ENCODE data around the gene KTI12. TPM values are rescaled to one million over a fixed set of nuclear protein-coding genes. Genes with fewer than 3 reads are reported as not detected.
"Not testable (repeated sequence)": the region's sequence is repeated elsewhere in the genome, so short reads cannot be mapped to it uniquely, and the experiment has no call there.

The KTI12 gene
- total RNA-seq, 2 experiments from 2014 or later, result 16.4 to 16.8 TPM

DNA sequence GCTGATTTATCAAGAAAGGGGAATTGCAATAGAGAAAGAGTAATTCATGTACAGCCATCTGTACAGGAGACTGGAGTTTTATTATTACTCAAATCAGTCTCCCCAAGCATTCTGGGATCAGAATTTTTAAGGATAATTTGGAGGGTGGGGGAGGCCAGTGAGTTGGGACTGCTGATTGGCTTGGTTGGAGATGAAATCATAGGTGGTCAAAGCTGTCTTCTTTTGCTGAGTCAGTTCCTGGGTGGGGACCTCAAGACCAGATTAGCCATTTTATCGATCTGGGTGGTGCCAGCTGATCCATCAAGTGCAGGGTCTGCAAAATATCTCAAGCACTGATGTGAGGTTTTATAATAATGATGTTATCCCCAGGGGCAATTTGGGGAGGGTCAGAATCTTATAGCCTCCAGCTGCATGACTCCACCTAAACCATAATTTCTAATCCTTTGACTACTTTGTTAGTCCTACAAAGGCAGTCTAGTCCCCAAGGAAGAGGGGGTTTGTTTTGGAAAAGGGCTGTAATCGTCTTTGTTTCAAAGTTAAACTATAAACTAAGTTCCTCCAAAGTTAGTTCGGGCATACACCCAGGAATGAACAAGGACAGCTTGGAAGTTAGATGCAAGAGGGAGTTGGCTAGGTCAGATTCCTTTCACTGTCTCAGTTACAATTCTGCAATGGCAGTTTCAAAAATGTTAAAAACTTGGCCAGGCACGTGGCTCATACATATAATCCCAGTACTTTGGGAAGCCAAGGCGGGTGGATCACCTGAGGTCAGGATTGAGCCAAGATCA, 26.2 kb downstream of the KTI12 start:
- TF ChIP-seq EZH2phosphoT487 (IDR thresholded peaks at IDR 0.05; ENCODE audit: borderline replicate concordance, low read depth, low read length), result no peak
- TF ChIP-seq, protein P1, sequence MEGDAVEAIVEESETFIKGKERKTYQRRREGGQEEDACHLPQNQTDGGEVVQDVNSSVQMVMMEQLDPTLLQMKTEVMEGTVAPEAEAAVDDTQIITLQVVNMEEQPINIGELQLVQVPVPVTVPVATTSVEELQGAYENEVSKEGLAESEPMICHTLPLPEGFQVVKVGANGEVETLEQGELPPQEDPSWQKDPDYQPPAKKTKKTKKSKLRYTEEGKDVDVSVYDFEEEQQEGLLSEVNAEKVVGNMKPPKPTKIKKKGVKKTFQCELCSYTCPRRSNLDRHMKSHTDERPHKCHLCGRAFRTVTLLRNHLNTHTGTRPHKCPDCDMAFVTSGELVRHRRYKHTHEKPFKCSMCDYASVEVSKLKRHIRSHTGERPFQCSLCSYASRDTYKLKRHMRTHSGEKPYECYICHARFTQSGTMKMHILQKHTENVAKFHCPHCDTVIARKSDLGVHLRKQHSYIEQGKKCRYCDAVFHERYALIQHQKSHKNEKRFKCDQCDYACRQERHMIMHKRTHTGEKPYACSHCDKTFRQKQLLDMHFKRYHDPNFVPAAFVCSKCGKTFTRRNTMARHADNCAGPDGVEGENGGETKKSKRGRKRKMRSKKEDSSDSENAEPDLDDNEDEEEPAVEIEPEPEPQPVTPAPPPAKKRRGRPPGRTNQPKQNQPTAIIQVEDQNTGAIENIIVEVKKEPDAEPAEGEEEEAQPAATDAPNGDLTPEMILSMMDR (conservative IDR thresholded peaks at IDR 0.05; ENCODE audit: low read length), result no peak
- intact Hi-C loops (cut with micrococcal nuclease; ENCODE audit: unreplicated experiment), result no loop called here
- Histone ChIP-seq H3K4me2 (ENCODE audit: low read length) (no peak overlapping the region), H4K20me1 (ENCODE audit: insufficient read depth, low read length) (no peaks in the 10 kb centered on the region), H3K79me2 (ENCODE audit: insufficient read depth, low read depth, low read length) (no peaks in the 10 kb centered on the region), H3K9me2 (ENCODE audit: insufficient read depth, low read length) (no peaks in the 10 kb centered on the region), H2AFZ (ENCODE audit: low read length) (no peak overlapping the region), H3K4me1 (ENCODE audit: insufficient read depth, low read length, poor library complexity, severe bottlenecking) (no peaks in the 10 kb centered on the region), H3K9me3 (ENCODE audit: low read length) (no peaks in the 10 kb centered on the region), H3K4me3 (ENCODE audit: low read depth, low read length, poor library complexity, severe bottlenecking) (no peak overlapping the region), H3K36me3 (ENCODE audit: insufficient read depth, low read length) (no peaks in the 10 kb centered on the region), H3K27ac (ENCODE audit: low read depth, low read length, poor library complexity, severe bottlenecking) (no peak overlapping the region)
- POLR2A ChIA-PET, result no interaction called here
- BruUV-seq (replicated peaks), result no TSS peak
- CTCF ChIA-PET (ENCODE audit: unreplicated experiment), result no interaction called here
- DNase-seq (ENCODE audit: low spot score), result no peak

DNA sequence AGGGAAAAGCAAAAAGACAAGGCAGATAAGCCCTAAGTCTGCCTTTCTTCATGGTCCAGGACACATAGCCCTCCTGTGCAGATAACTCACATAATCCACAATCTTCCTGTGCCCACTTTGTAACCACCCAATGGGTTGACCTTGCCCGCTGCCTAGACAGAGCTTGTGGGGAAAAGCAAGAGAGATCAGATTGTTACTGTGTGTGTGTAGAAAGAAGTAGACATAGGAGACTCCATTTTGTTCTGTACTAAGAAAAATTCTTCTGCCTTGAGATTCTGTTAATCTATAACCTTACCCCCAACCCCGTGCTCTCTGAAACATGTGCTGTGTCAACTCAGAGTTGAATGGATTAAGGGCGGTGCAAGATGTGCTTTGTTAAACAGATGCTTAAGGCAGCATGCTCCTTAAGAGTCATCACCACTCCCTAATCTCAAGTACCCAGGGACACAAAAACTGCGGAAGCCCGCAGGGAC, 27.5 kb downstream of the KTI12 start:
- H3K79me2 ChIP-seq (ENCODE audit: insufficient read depth, low read depth, low read length); H3K4me3 ChIP-seq (ENCODE audit: low read depth, low read length, poor library complexity, severe bottlenecking); CTCF ChIA-PET (ENCODE audit: unreplicated experiment); POLR2A ChIA-PET; intact Hi-C loops (cut with micrococcal nuclease; ENCODE audit: unreplicated experiment); H3K36me3 ChIP-seq (ENCODE audit: insufficient read depth, low read length); BruUV-seq (replicated peaks); H3K9me2 ChIP-seq (ENCODE audit: insufficient read depth, low read length); H3K9me3 ChIP-seq (ENCODE audit: low read length); H2AFZ ChIP-seq (ENCODE audit: low read length); H3K27ac ChIP-seq (ENCODE audit: low read depth, low read length, poor library complexity, severe bottlenecking); H3K4me1 ChIP-seq (ENCODE audit: insufficient read depth, low read length, poor library complexity, severe bottlenecking); DNase-seq (ENCODE audit: low spot score); H4K20me1 ChIP-seq (ENCODE audit: insufficient read depth, low read length); H3K4me2 ChIP-seq (ENCODE audit: low read length): not testable (repeated sequence)

DNA sequence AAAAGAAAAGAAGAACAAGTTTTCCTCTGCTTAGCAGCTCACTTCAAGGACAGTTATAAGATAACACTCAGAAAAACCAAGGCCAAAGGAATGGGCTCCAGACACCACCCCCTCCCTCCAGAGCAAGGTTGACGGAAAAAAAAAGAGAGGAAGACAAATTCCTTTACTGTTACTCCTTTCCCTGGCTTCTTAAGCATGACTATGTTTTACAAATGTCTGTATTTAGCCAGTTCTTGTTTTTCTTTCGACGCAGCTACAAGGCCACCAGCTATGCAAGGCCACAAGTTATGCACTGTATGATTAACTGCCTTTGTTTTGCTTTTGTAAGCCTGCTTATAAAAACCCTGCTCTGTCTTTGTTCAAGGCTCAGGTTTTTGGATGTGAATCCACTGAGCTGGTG, 28.1 kb downstream of the KTI12 start:
- H3K36me3 ChIP-seq (ENCODE audit: insufficient read depth, low read length); H4K20me1 ChIP-seq (ENCODE audit: insufficient read depth, low read length); H3K4me1 ChIP-seq (ENCODE audit: insufficient read depth, low read length, poor library complexity, severe bottlenecking); H3K79me2 ChIP-seq (ENCODE audit: insufficient read depth, low read depth, low read length); H3K4me3 ChIP-seq (ENCODE audit: low read depth, low read length, poor library complexity, severe bottlenecking); BruUV-seq (replicated peaks); H3K27ac ChIP-seq (ENCODE audit: low read depth, low read length, poor library complexity, severe bottlenecking); CTCF ChIA-PET (ENCODE audit: unreplicated experiment); intact Hi-C loops (cut with micrococcal nuclease; ENCODE audit: unreplicated experiment); H3K9me2 ChIP-seq (ENCODE audit: insufficient read depth, low read length); H2AFZ ChIP-seq (ENCODE audit: low read length); H3K4me2 ChIP-seq (ENCODE audit: low read length); H3K9me3 ChIP-seq (ENCODE audit: low read length); DNase-seq (ENCODE audit: low spot score): not testable (repeated sequence)
- POLR2A ChIA-PET, result interaction anchor here (0.6 kb wide), 2 partner anchors 17 to 448 kb away, joined by 3 read pairs; no protein-coding TSS in a partner anchor

All from OCI-LY7 (cell line).